Measurements from ENCODE around the gene MAGI2.
"Not testable (repeated sequence)": the region's sequence is repeated elsewhere in the genome, so short reads cannot be mapped to it uniquely, and the experiment has no call there.

MAGI2 gene

GRCh38 chr7:78542981-78543380 is 910.5 kb downstream of the MAGI2 start:
- DNase-seq (ENCODE audit: low read depth), result no peak

GRCh38 chr7:78542541-78542940 is 910.9 kb downstream of the MAGI2 start:
- DNase-seq (ENCODE audit: low read depth), result no peak

- no peak for DNase-seq (ENCODE audit: low read depth)
Measured at GRCh38 chr7:78539825-78540224, 913.6 kb downstream of the MAGI2 start.

GRCh38 chr7:78535655-78536054 is 917.8 kb downstream of the MAGI2 start:
- no peak for DNase-seq (ENCODE audit: low read depth)

- DNase-seq (ENCODE audit: low read depth), result no peak
Measured at GRCh38 chr7:78530351-78530750, 923.1 kb downstream of the MAGI2 start.

GRCh38 chr7:78529392-78529791 is 924.1 kb downstream of the MAGI2 start:
- no peak for DNase-seq (ENCODE audit: low read depth)

GRCh38 chr7:78528964-78529363 is 924.5 kb downstream of the MAGI2 start:
- no peak for DNase-seq (ENCODE audit: low read depth)

GRCh38 chr7:78523930-78524329 is 929.5 kb downstream of the MAGI2 start:
- no peak for DNase-seq (ENCODE audit: low read depth)

- DNase-seq (ENCODE audit: low read depth), result no peak
Measured at GRCh38 chr7:78521961-78522360, 931.5 kb downstream of the MAGI2 start.

- DNase-seq (ENCODE audit: low read depth), result no peak
Measured at GRCh38 chr7:78516450-78516849, 937.0 kb downstream of the MAGI2 start.

GRCh38 chr7:78514634-78515033 is 938.8 kb downstream of the MAGI2 start:
- DNase-seq (ENCODE audit: low read depth), result no peak

- DNase-seq (ENCODE audit: low read depth), result no peak
Measured at GRCh38 chr7:78510580-78511188, 942.8 kb downstream of the MAGI2 start.

GRCh38 chr7:78503301-78503700 is 950.2 kb downstream of the MAGI2 start:
- DNase-seq (ENCODE audit: low read depth), result not testable (repeated sequence)

GRCh38 chr7:78501064-78501463 is 952.4 kb downstream of the MAGI2 start:
- DNase-seq (ENCODE audit: low read depth), result no peak

GRCh38 chr7:78499971-78500370 is 953.5 kb downstream of the MAGI2 start:
- no peak for DNase-seq (ENCODE audit: low read depth)

GRCh38 chr7:78499283-78499682 is 954.2 kb downstream of the MAGI2 start:
- DNase-seq (ENCODE audit: low read depth), result no peak

- DNase-seq (ENCODE audit: low read depth), result no peak
Measured at GRCh38 chr7:78497728-78498427, 955.6 kb downstream of the MAGI2 start.

GRCh38 chr7:78496096-78496630 is 957.3 kb downstream of the MAGI2 start:
- no peak for DNase-seq (ENCODE audit: low read depth)

GRCh38 chr7:78493401-78493800 is 960.1 kb downstream of the MAGI2 start:
- DNase-seq (ENCODE audit: low read depth), result no peak

GRCh38 chr7:78492146-78492545 is 961.3 kb downstream of the MAGI2 start:
- no peak for DNase-seq (ENCODE audit: low read depth)

GRCh38 chr7:78490524-78490923 is 962.9 kb downstream of the MAGI2 start:
- DNase-seq (ENCODE audit: low read depth), result no peak

GRCh38 chr7:78489476-78490240 is 963.8 kb downstream of the MAGI2 start:
- no peak for DNase-seq (ENCODE audit: low read depth)

GRCh38 chr7:78487464-78487863 is 966.0 kb downstream of the MAGI2 start:
- DNase-seq (ENCODE audit: low read depth), result no peak

Data from stimulated activated CD8-positive, alpha-beta memory T cell treated with anti-CD3 and anti-CD28 coated beads, Interleukin-15, amount 100 ng/mL, for 1 hour (primary cell).